ENCODE results near the gene AIP. TPM values are rescaled to one million over a fixed set of nuclear protein-coding genes. Genes with fewer than 3 reads are reported as not detected.

The AIP gene
- polyA plus RNA-seq, 3 donors: 61.9 to 72.1 (median 66.7) TPM

DNA sequence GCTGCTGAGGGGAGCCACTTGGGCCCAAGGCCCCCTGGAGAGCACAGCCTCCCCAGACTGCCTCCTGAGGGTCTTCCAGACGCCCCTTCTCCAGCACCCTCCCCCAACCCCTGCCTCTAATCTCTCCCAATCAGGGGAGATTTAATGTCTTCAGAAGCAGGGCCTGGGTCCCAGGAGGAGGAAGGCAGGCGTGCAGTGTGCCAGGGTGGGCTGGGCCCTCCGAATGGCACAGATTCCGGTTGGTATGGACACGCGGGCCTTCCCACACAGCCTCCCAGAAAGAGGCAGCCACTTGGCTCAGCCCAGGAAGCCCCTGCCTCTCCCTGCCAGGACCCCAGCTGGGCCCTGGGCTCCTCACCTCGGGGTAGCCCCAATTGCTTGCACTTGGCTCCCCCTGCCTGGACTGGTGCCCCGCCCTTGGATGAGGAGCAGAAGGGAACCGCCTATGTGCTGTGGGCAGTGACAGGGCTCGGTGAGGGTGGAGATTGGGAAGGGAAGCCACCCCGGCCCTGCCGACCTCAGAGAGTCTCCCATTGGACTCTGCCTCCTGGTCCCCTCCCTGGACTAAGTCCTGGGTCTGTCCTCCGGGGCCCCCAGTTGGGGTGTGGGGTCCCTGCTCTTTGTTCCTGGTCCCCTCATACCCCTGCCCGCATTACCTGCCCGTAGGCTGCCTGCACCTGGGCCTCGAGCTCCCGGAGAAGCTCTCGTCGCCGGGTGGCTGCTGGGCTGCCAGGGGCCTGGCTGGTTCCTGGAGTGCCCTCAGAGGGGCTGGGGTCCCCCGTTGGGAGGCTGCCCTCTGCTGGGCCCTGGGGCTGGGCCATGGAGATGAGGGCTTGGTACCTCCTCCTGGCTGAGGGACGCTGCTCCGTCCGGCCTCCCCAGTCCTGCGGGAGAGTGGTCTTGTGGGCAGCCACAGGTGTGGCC lies 41.0 kb downstream of the AIP start:
- no peak for DNase-seq (ENCODE audit: low read depth in 3 of 3, low spot score in 2 of 3)

DNA sequence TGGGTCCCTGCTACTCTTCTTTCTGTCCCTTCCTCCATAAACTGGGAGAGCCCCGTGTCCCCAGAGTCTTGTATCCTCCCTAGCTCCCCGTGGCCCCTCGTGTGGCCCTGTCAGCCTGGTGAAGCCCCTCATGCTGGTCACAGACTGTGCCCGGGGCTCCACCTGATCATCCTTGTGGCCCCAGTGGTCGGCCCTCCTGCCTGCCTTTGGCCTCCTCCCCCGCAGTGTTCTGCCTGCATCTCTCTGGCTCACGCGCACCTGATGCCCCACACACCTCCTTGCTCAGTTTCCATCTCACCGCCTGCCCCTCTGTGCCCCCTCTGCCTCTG lies 41.6 kb downstream of the AIP start:
- no peak for DNase-seq (ENCODE audit: low read depth in 3 of 3, low spot score in 2 of 3)

- no peak for DNase-seq (ENCODE audit: low read depth in 3 of 3, low spot score in 2 of 3)
Observed at GRCh38 chr11:67525275-67525976, 42.6 kb downstream of the AIP start.

DNA sequence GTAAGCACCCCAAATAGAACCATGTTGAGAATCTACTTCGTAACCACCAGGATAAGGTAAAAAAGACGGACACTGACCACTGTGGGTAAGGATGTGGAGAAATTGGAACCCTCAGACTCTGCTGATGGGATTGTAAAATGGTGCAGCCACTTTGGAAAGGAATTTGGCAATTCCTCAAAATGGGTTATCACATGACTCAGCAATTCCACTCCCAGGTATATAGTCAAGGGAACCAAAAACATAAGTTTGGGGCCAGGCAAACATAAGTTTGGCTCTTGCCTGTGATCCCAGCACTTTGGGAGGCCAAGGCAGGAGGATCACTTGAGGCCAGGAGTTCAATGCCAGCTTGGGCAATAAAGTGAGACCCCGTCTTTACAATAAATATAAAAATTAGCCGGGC lies 45.5 kb downstream of the AIP start:
- DNase-seq (ENCODE audit: low read depth in 3 of 3, low spot score in 2 of 3): no peak

- no peak for DNase-seq (ENCODE audit: low read depth in 3 of 3, low spot score in 2 of 3)
Observed at GRCh38 chr11:67530282-67530592, 47.4 kb downstream of the AIP start.

GRCh38 chr11:67532889-67533288 lies 50.1 kb downstream of the AIP start:
- DNase-seq (ENCODE audit: low read depth in 3 of 3, low spot score in 2 of 3): no peak

GRCh38 chr11:67534070-67534679 lies 51.3 kb downstream of the AIP start:
- no peak for DNase-seq (ENCODE audit: low read depth in 3 of 3, low spot score in 2 of 3)

GRCh38 chr11:67535561-67535960 lies 52.7 kb downstream of the AIP start:
- no peak for DNase-seq (ENCODE audit: low read depth in 3 of 3, low spot score in 2 of 3)

DNA sequence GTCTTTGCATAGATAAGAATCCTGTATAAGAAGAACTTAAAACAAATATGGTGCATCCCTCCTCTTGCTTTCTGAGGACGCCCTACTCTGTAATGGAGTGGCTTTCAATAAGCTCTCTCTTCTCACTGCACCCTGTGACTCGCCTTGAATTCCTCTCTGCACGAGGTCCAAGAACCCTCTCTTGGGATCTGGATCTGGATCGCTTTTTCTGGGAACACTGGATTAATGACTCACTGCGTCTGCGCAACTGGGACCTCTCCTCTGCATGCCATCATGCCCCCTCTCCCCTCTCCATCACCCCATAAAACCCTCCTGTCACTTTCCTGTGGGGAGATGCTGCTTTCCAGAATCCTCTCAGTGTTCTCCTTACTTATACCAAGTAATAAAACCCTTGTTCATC lies 55.5 kb downstream of the AIP start:
- no peak for DNase-seq (ENCODE audit: low read depth in 3 of 3, low spot score in 2 of 3)

DNA sequence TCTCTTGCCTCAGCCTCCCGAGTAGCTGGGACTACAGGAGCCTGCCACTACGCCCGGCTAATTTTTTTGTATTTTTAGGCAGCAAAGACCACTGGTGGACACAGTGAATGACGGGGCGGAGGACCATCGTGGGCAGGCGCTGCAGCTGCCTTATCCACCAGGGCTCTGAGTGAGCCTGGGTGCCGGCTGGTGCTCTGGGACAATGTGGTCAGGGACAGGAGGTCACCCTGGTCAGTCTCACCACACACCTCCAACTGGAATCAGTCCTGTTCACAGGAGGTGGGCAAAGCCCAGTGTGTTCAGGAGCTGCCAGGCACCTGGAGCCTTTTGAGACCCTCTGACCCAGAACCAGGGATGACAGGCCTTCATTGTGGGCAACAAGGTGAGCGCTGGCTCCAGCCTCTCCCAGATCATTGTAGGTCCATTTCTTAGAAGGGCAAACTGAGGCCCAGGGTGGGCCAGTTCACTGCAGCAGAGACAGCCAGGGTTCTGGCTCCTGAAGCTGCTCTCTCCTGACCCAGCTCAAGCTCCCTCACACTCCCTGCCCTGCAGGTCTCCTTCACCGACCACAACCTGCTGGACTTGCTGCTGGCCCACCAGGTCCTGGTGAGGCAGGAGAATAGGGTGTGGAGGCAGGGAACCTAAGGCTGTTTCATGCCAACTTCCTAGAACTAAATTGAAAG lies 56.1 kb downstream of the AIP start:
- no peak for DNase-seq (ENCODE audit: low read depth in 3 of 3, low spot score in 2 of 3)

DNA sequence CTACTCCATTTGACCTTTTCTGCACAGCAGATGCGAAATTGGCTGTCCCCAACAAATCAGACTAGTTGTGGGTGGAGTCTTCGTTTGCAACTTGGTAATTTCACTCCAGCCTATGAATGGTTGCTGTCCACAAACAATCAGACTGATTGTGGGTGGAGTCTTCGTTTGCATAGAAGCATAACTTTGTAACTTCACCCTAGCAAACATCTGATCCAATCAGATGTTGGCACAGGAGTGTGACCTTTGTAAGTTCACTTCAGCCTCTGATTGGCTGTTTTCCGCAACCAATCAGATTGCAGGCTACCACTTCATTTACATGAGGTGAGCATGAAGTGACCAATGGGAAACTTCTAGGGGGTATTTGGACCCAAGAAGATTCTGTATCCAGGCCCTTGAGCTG lies 56.7 kb downstream of the AIP start:
- DNase-seq (ENCODE audit: low read depth in 3 of 3, low spot score in 2 of 3): no peak

Other genes with a start within 250 kb of the AIP start
- gene GRK2, start 216.6 kb upstream of the AIP start, polyA plus RNA-seq (ENCODE audit: insufficient read length in 3 of 3): 10 to 100 TPM; 48.0 to 55.7 (median 49.5) TPM
- gene ANKRD13D, start 193.7 kb upstream of the AIP start, polyA plus RNA-seq (ENCODE audit: insufficient read length in 3 of 3): 10 to 100 TPM; 18.9 to 21.1 (median 20.8) TPM
- gene SSH3, start 179.5 kb upstream of the AIP start, polyA plus RNA-seq (ENCODE audit: insufficient read length in 3 of 3): 10 to 100 TPM; 16.5 to 22.2 (median 19.6) TPM
- 10 to 100 TPM; 16.2 to 23.2 (median 18.8) TPM for gene POLD4, start 129.5 kb upstream of the AIP start, polyA plus RNA-seq (ENCODE audit: insufficient read length in 3 of 3)
- 1 to 10 TPM; 4.2 to 4.8 (median 4.5) TPM for gene CLCF1, start 109.4 kb upstream of the AIP start, polyA plus RNA-seq (ENCODE audit: insufficient read length in 3 of 3)
- gene RAD9A, start 91.0 kb upstream of the AIP start, polyA plus RNA-seq (ENCODE audit: insufficient read length in 3 of 3): 10 to 100 TPM; 15.4 to 16.4 (median 16.4) TPM
- 100 to 1,000 TPM; 132 to 171 (median 159) TPM for gene PPP1CA, start 81.2 kb upstream of the AIP start, polyA plus RNA-seq (ENCODE audit: insufficient read length in 3 of 3)
- gene TBC1D10C, start 78.9 kb upstream of the AIP start, polyA plus RNA-seq (ENCODE audit: insufficient read length in 3 of 3): 1 to 10 TPM; 3.8 to 4.2 (median 4.2) TPM
- gene CARNS1, start 67.3 kb upstream of the AIP start, polyA plus RNA-seq (ENCODE audit: insufficient read length in 3 of 3): 1 to 10 TPM; 1.1 to 1.5 (median 1.4) TPM
- 10 to 100 TPM; 36.0 to 45.1 (median 39.1) TPM for gene RPS6KB2, start 54.5 kb upstream of the AIP start, polyA plus RNA-seq (ENCODE audit: insufficient read length in 3 of 3)
- gene PTPRCAP, start 45.3 kb upstream of the AIP start, polyA plus RNA-seq (ENCODE audit: insufficient read length in 3 of 3): 1 to 10 TPM in 2 of 3 donors, under 1 TPM in 1; 0.85 to 2.6 (median 1.9) TPM
- gene CORO1B, start 39.5 kb upstream of the AIP start, polyA plus RNA-seq (ENCODE audit: insufficient read length in 3 of 3): 10 to 100 TPM; 55.1 to 65.0 (median 64.0) TPM
- gene GPR152, start 30.3 kb upstream of the AIP start, polyA plus RNA-seq (ENCODE audit: insufficient read length in 3 of 3): not detected
- gene CABP4, start 27.7 kb upstream of the AIP start, polyA plus RNA-seq (ENCODE audit: insufficient read length in 3 of 3): 1 to 10 TPM in 1 of 3 donors, under 1 TPM in 2; 0.44 to 1.0 (median 0.64) TPM
- gene TMEM134, start 13.8 kb upstream of the AIP start, polyA plus RNA-seq (ENCODE audit: insufficient read length in 3 of 3): 10 to 100 TPM; 36.0 to 45.1 (median 42.7) TPM
- gene PITPNM1, start 22.3 kb downstream of the AIP start, polyA plus RNA-seq (ENCODE audit: insufficient read length in 3 of 3): 10 to 100 TPM; 21.5 to 26.4 (median 23.8) TPM
- gene CDK2AP2, start 25.1 kb downstream of the AIP start, polyA plus RNA-seq (ENCODE audit: insufficient read length in 3 of 3): 10 to 100 TPM; 31.3 to 46.8 (median 36.5) TPM
- under 1 TPM in 2 of 3 donors, not detected in 1; 0.23 to 0.24 TPM for gene CABP2, start 40.4 kb downstream of the AIP start, polyA plus RNA-seq (ENCODE audit: insufficient read length in 3 of 3)
- 100 to 1,000 TPM; 671 to 854 (median 757) TPM for gene GSTP1, start 100.8 kb downstream of the AIP start, polyA plus RNA-seq (ENCODE audit: insufficient read length in 3 of 3)
- gene NDUFV1, start 123.9 kb downstream of the AIP start, polyA plus RNA-seq (ENCODE audit: insufficient read length in 3 of 3): 100 to 1,000 TPM; 149 to 153 (median 149) TPM
- gene NUDT8, start 146.9 kb downstream of the AIP start, polyA plus RNA-seq (ENCODE audit: insufficient read length in 3 of 3): 1 to 10 TPM; 3.3 to 5.3 (median 3.4) TPM
- gene TBX10, start 156.7 kb downstream of the AIP start, polyA plus RNA-seq (ENCODE audit: insufficient read length in 3 of 3): not detected
- 10 to 100 TPM; 16.8 to 24.9 (median 23.2) TPM for gene ACY3, start 167.7 kb downstream of the AIP start, polyA plus RNA-seq (ENCODE audit: insufficient read length in 3 of 3)
- 1 to 10 TPM; 1.8 to 3.1 (median 2.0) TPM for gene ALDH3B2, start 191.6 kb downstream of the AIP start, polyA plus RNA-seq (ENCODE audit: insufficient read length in 3 of 3)